ENCODE measurements around the gene CYP3A7. TPM values are rescaled to one million over a fixed set of nuclear protein-coding genes. Genes with fewer than 3 reads are reported as not detected.

The CYP3A7 gene
- total and polyA plus RNA-seq, 2 of the 13 experiments (the other 11 are each of a cell fraction or from before 2014, with no cell fraction given): 5.8 to 6.4 TPM

- no peak for TF ChIP-seq ZNF142 (CRISPR knock-in tag; IDR thresholded peaks at IDR 0.05)
- no peak for TF ChIP-seq ZBTB7A (CRISPR knock-in tag; IDR thresholded peaks at IDR 0.05)
- TF ChIP-seq ZNF329 (CRISPR knock-in tag; IDR thresholded peaks at IDR 0.05; ENCODE audit: low read depth): no peak
- no peak for TF ChIP-seq ZNF282 (IDR thresholded peaks at IDR 0.05; ENCODE audit: partially characterized antibody)
- TF ChIP-seq ZBTB3 (CRISPR knock-in tag; IDR thresholded peaks at IDR 0.05; ENCODE audit: borderline replicate concordance, low read depth): no peak
- no peak for TF ChIP-seq SCMH1 (CRISPR knock-in tag; IDR thresholded peaks at IDR 0.05; ENCODE audit: borderline replicate concordance)
- peak; percentile 65; the same call in 1 of the 2 replicates for TF ChIP-seq PITX1 (CRISPR knock-in tag; IDR thresholded peaks at IDR 0.05)
- TF ChIP-seq ZSCAN31 (CRISPR knock-in tag; IDR thresholded peaks at IDR 0.05; ENCODE audit: low read depth): no peak
- TF ChIP-seq MIER2 (CRISPR knock-in tag; IDR thresholded peaks at IDR 0.05): 0 out of 2 replicates have a peak, but pooled peaks have one; percentile 12
- TF ChIP-seq ZBTB1 (CRISPR knock-in tag; IDR thresholded peaks at IDR 0.05; ENCODE audit: borderline replicate concordance): no peak
- TF ChIP-seq THAP9 (CRISPR knock-in tag; IDR thresholded peaks at IDR 0.05; ENCODE audit: borderline replicate concordance): no peak
- no peak for TF ChIP-seq EED (CRISPR knock-in tag; IDR thresholded peaks at IDR 0.05)
- no peak for TF ChIP-seq SYNCRIP (IDR thresholded peaks at IDR 0.05; ENCODE audit: insufficient read depth, low read depth, low read length)
- no peak for TF ChIP-seq ZBTB33 (CRISPR knock-in tag; IDR thresholded peaks at IDR 0.05)
- TF ChIP-seq HDAC2 (CRISPR knock-in tag; IDR thresholded peaks at IDR 0.05): peak; percentile 71
- 0 out of 2 replicates have a peak, but pooled peaks have one; percentile 24 for TF ChIP-seq DPF2 (CRISPR knock-in tag; IDR thresholded peaks at IDR 0.05; ENCODE audit: borderline replicate concordance, low read depth)
- TF ChIP-seq ZNF639 (CRISPR knock-in tag; conservative IDR thresholded peaks at IDR 0.05): no peak
- TF ChIP-seq NR2C2 (CRISPR knock-in tag; IDR thresholded peaks at IDR 0.05; ENCODE audit: borderline replicate concordance): peak; percentile 19; the same call in 1 of the 2 replicates
- no peak for TF ChIP-seq FOXK2 (IDR thresholded peaks at IDR 0.05)
Measured at GRCh38 chr7:99772565-99772964, 37.6 kb upstream of the CYP3A7 start (continued).
